B cell (primary cell): ENCODE measurements around the gene TNPO3.

Experiments
- CTCF ChIP-seq: fragments of 200-600 bp; IDR thresholded peaks from one replicate; pipeline ENCODE4 v1.8.0; 2022; ENCODE audit warnings: antibody characterized with exemption, mild to moderate bottlenecking
- EZH2 ChIP-seq: IDR thresholded peaks from 2 replicates; pipeline ENCODE4 v1.6.1; 2012; ENCODE audit warnings: borderline replicate concordance, low read depth, mild to moderate bottlenecking, moderate library complexity, low read length; ENCODE audit not compliant: insufficient read depth, poor library complexity, severe bottlenecking

GRCh38 chr7:128945668-128946366 lies 109.1 kb downstream of the TNPO3 start:
- TF ChIP-seq EZH2, result no peak
- no peak for TF ChIP-seq CTCF
